PC-3 (cell line): ENCODE measurements around the gene CFL1. TPM values are rescaled to one million over a fixed set of nuclear protein-coding genes. Genes with fewer than 3 reads are reported as not detected.
"Not testable (repeated sequence)": the region's sequence is repeated elsewhere in the genome, so short reads cannot be mapped to it uniquely, and the experiment has no call there.

ENCODE experiments used
- ATAC-seq: fragments of 200-7000 bp; cut with Tn5 transposase; 2 replicates; pipeline ENCODE4 v1.9.1; 2020; ENCODE audit warnings: mild to moderate bottlenecking, moderate library complexity
- BruUV-seq: library from RNA; stranded (reverse); fragments of 400-500 nt; replicated peaks from 2 replicates; lab custom pipeline; 2021; lab: Mats Ljungman, UMichigan
- CTCF ChIA-PET: fragments of 300-600 bp; sonication (Branson Sonifier 250); formaldehyde crosslinking; loops from one replicate; lab custom pipeline; 2022; ENCODE audit warnings: antibody characterized with exemption; lab: Charles Lee
- POLR2A ChIA-PET: fragments of 300-600 bp; sonication (Branson Sonifier 250); formaldehyde crosslinking; loops from one replicate; lab custom pipeline; 2022; ENCODE audit warnings: antibody characterized with exemption; ENCODE audit not compliant: unreplicated experiment; lab: Charles Lee
- DNase-seq: peaks from one replicate; pipeline ENCODE4 v3.0.0-alpha.2; 2015
- H2AFZ ChIP-seq: fragments of 300-600 bp; sonication (generic); 2 replicates; pipeline ENCODE4 v1.6.0; 2016; ENCODE audit warnings: antibody characterized with exemption, low read length
- H3F3A ChIP-seq: fragments of 300-600 bp; sonication (generic); one replicate; pipeline ENCODE4 v1.6.0; 2017; ENCODE audit warnings: antibody characterized with exemption, low read length, control low read depth, mild to moderate bottlenecking; ENCODE audit not compliant: unreplicated experiment
- H3K27ac ChIP-seq: fragments of 300-600 bp; sonication (generic); 2 replicates; pipeline ENCODE4 v1.5.1; 2016; ENCODE audit warnings: mild to moderate bottlenecking, low read length
- H3K27me3 ChIP-seq: fragments of 300-600 bp; sonication (generic); 2 replicates; pipeline ENCODE4 v1.6.1; 2016; ENCODE audit warnings: low read length, mixed read lengths
- H3K36me3 ChIP-seq: fragments of 300-600 bp; sonication (generic); 2 replicates; pipeline ENCODE4 v1.6.1; 2016; ENCODE audit warnings: low read depth, mixed run types, low read length, mixed read lengths
- H3K4me1 ChIP-seq: fragments of 300-600 bp; sonication (generic); 2 replicates; pipeline ENCODE4 v1.5.1; 2016; ENCODE audit warnings: low read length; ENCODE audit not compliant: insufficient read depth
- H3K4me2 ChIP-seq: fragments of 300-600 bp; sonication (generic); 2 replicates; pipeline ENCODE4 v1.6.0; 2016; ENCODE audit warnings: low read length
- H3K4me3 ChIP-seq: fragments of 300-600 bp; sonication (generic); 2 replicates; pipeline ENCODE4 v1.5.1; 2016; ENCODE audit warnings: mild to moderate bottlenecking, low read length, mixed read lengths
- H3K79me2 ChIP-seq: fragments of 300-600 bp; sonication (generic); 2 replicates; pipeline ENCODE4 v1.6.1; 2017; ENCODE audit warnings: low read length, mixed read lengths
- H3K9ac ChIP-seq: fragments of 300-600 bp; sonication (generic); 2 replicates; pipeline ENCODE4 v1.6.0; 2016; ENCODE audit warnings: mild to moderate bottlenecking, low read length
- H3K9me2 ChIP-seq: fragments of 300-600 bp; sonication (generic); replicated peaks from 2 replicates; pipeline ENCODE4 v1.6.1; 2016; ENCODE audit warnings: mixed run types, low read length, mixed read lengths
- H3K9me3 ChIP-seq: fragments of 300-600 bp; sonication (generic); 2 replicates; pipeline ENCODE4 v1.6.1; 2016; ENCODE audit warnings: low read length, mixed read lengths
- H4K20me1 ChIP-seq: fragments of 300-600 bp; sonication (generic); 2 replicates; pipeline ENCODE4 v1.6.1; 2016; ENCODE audit warnings: low read length, mixed read lengths
- EZH2 ChIP-seq: fragments of 300-600 bp; sonication (generic); IDR thresholded peaks from one replicate; pipeline ENCODE4 v1.6.1; 2017; ENCODE audit warnings: antibody characterized with exemption, mild to moderate bottlenecking, low read length; ENCODE audit not compliant: unreplicated experiment
- EZH2phosphoT487 ChIP-seq: fragments of 300-600 bp; sonication (generic); IDR thresholded peaks from 2 replicates; pipeline ENCODE4 v1.6.1; 2018; ENCODE audit warnings: mild to moderate bottlenecking, antibody characterized with exemption, low read length, borderline replicate concordance
- intact Hi-C: fragments of 100-400 bp; cut with micrococcal nuclease; formaldehyde crosslinking; loops from 2 replicates; pipeline ENCODE4 v1.9.0; 2023
- total RNA-seq: library from RNA; depleted of rRNA; stranded (reverse); fragments of >200 nt; gene quantifications from 2 replicates; pipeline ENCODE4 v1.2.3, GENCODE V29; 2014
- TF ChIP-seq, protein P1 (sequence below): fragments of 300-600 bp; sonication (generic); conservative IDR thresholded peaks from 2 replicates; pipeline ENCODE4 v1.5.1; 2017; ENCODE audit warnings: antibody characterized with exemption, low read depth, mild to moderate bottlenecking, low read length

The CFL1 gene
- total RNA-seq, 1 experiment from 2014 or later, result 2,710 TPM

DNA sequence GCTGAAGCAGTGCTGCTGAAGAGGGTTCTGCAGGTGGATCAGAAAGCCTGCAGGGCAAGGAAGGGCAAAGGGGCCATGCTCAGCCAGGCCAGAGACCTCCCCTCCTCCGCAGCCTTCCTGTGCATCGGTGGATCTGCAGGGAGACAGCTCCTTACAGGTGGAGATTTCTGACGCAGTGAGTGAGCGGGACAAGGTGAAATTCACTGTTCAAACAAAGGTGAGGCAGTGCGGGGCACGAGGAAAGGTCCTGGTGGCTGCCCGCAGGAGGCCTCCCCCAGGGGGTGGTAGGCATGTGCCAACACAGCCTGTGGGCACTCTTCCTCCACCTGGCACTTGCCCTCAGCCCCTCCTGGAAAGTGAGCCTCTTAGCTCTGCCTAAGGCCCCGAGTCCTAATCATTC, 8.6 kb downstream of the CFL1 start:
- no peaks in the 10 kb centered on the region for H3K9me3 ChIP-seq
- peaks cover 2% of the 10 kb centered on the region for H3K4me1 ChIP-seq
- CTCF ChIA-PET, result interaction anchor here (1.7 kb wide), 1 partner anchor 11 kb away, joined by 4 read pairs; the partner anchor contains the start of gene MUS81
- H3K4me2 ChIP-seq, result no peak overlapping the region
- BruUV-seq, result no TSS peak
- H3K27me3 ChIP-seq, result no peaks in the 10 kb centered on the region
- TF ChIP-seq EZH2phosphoT487 (no peak), EZH2 (no peak)
- TF ChIP-seq, protein P1, sequence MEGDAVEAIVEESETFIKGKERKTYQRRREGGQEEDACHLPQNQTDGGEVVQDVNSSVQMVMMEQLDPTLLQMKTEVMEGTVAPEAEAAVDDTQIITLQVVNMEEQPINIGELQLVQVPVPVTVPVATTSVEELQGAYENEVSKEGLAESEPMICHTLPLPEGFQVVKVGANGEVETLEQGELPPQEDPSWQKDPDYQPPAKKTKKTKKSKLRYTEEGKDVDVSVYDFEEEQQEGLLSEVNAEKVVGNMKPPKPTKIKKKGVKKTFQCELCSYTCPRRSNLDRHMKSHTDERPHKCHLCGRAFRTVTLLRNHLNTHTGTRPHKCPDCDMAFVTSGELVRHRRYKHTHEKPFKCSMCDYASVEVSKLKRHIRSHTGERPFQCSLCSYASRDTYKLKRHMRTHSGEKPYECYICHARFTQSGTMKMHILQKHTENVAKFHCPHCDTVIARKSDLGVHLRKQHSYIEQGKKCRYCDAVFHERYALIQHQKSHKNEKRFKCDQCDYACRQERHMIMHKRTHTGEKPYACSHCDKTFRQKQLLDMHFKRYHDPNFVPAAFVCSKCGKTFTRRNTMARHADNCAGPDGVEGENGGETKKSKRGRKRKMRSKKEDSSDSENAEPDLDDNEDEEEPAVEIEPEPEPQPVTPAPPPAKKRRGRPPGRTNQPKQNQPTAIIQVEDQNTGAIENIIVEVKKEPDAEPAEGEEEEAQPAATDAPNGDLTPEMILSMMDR, result no peak
- H3K79me2 ChIP-seq, result peaks cover 6% of the 10 kb centered on the region; the same call in 1 of the 2 replicates
- no peak overlapping the region for H3K9ac ChIP-seq
- peaks cover 32% of the 10 kb centered on the region for H3K36me3 ChIP-seq
- ATAC-seq (no peak), DNase-seq (peak; percentile 36)
- POLR2A ChIA-PET, result interaction anchor here (0.5 to 0.7 kb wide), 2 partner anchors 9 to 137 kb away, joined by 3 read pairs; no protein-coding TSS in a partner anchor
- no peak overlapping the region for H3K4me3 ChIP-seq
- no peak overlapping the region for H3K27ac ChIP-seq
- H4K20me1 ChIP-seq, result peaks cover 18% of the 10 kb centered on the region
- no peaks in the 10 kb centered on the region for H3K9me2 ChIP-seq
- H3F3A ChIP-seq, result no peaks in the 10 kb centered on the region
- H2AFZ ChIP-seq, result no peak overlapping the region
- intact Hi-C loops, result no loop called here

DNA sequence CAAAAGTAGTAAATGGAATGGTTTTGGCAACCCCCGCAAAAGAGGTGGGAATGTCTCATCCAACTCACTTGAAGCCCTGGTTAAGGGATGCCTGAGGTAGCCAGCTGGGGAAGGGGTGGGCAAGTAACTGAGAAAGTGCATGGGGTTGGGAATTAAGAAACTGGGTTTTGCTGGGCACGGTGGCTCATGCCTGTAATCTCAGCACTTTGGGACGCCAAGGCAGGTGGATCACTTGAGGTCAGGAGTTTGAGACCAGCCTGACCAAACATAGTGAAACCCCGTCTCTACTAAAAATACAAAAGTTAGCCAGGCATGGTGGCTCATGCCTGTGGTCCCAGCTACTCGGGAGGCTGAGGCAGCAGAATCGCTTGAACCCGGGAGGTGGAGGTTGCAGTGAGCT, 9.3 kb downstream of the CFL1 start:
- H3K27me3 ChIP-seq, H2AFZ ChIP-seq, DNase-seq, ATAC-seq, H3K9ac ChIP-seq, intact Hi-C loops, H3F3A ChIP-seq, H3K4me3 ChIP-seq, H3K79me2 ChIP-seq, H3K4me1 ChIP-seq, H3K9me3 ChIP-seq, H3K27ac ChIP-seq, H3K9me2 ChIP-seq, BruUV-seq, H3K4me2 ChIP-seq: not testable (repeated sequence)
- ChIA-PET CTCF (interaction anchor here (0.6 to 1.7 kb wide), 2 partner anchors 11 to 144 kb away, joined by 3 to 4 read pairs; partner anchors contain the start of gene MUS81), POLR2A (interaction anchor here (0.6 kb wide), 1 partner anchor 10 kb away, joined by 3 read pairs; no protein-coding TSS in a partner anchor)
- peaks cover 11% of the 10 kb centered on the region for H4K20me1 ChIP-seq
- peaks cover 25% of the 10 kb centered on the region for H3K36me3 ChIP-seq

DNA sequence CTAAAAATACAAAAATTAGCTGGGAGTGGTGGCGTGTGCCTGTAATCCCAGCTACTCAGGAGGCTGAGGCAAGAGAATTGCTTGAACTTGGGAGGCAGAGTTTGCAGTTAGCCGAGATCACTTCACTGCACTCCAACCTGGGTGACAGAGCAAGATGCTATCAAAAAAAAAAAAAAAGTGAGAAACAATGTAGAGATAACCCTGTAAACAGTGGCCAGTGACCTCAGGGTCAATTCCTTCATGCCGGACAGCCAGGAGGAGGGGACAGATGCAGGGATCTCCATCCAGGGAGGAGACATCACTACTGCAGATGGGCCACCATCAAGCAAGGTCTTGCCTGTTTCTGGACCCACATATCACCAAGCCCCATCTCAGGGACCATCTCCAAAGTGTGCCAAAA, 10.2 kb downstream of the CFL1 start:
- DNase-seq (no peak), ATAC-seq (no peak)
- Histone ChIP-seq H3K27me3 (no peaks in the 10 kb centered on the region), H3K4me1 (no peaks in the 10 kb centered on the region), H3K9me2 (no peaks in the 10 kb centered on the region), H3K4me2 (no peak overlapping the region), H3K27ac (no peak overlapping the region), H3K36me3 (peaks cover 16% of the 10 kb centered on the region), H2AFZ (no peak overlapping the region), H3K9ac (no peak overlapping the region), H3K79me2 (no peaks in the 10 kb centered on the region), H3F3A (no peaks in the 10 kb centered on the region), H3K9me3 (no peaks in the 10 kb centered on the region), H4K20me1 (0 out of 2 replicates have a peak, but pooled peaks cover 1% of the 10 kb centered on the region), H3K4me3 (no peak overlapping the region)
- ChIA-PET POLR2A (interaction anchor here (0.6 kb wide), 1 partner anchor 194 kb away, joined by 4 read pairs; no protein-coding TSS in a partner anchor), CTCF (no interaction called here)
- BruUV-seq, result no TSS peak
- intact Hi-C loops, result no loop called here
- TF ChIP-seq, protein P1, result no peak
- TF ChIP-seq EZH2phosphoT487, result no peak
- no peak for TF ChIP-seq EZH2
